ENCODE results near the gene DUOX2.

DNA sequence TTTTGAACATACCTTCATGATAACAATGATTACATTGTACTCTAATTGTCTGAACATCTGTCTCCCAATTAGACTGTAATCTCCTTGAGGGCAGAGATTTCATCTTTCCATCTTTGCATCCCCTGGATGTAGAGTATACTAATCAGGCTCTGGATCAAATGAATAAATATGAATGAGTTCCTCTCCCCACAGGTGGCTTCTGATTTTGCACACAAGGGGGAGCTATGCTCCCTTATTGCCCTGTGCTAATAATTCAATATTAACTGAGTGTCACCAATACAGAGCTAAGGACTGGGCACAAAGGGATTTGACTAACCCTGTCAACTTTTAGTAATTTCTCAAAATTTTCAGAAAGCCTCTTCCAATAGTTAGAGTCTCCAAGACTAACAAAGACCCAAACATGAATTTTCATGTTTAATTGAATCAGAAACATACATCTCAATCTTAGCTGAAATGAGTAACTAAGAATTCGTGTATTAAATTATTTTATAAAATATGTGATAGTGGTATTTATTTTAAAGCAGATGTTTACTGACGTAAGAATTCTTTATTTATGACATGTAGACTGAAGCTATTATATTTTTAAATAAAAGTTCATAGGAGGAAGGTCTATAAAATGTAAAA is 12.7 kb upstream of the DUOX2 start:
- TF ChIP-seq POLR2A (IDR thresholded peaks at IDR 0.05), result no peak
- TF ChIP-seq, protein P1, sequence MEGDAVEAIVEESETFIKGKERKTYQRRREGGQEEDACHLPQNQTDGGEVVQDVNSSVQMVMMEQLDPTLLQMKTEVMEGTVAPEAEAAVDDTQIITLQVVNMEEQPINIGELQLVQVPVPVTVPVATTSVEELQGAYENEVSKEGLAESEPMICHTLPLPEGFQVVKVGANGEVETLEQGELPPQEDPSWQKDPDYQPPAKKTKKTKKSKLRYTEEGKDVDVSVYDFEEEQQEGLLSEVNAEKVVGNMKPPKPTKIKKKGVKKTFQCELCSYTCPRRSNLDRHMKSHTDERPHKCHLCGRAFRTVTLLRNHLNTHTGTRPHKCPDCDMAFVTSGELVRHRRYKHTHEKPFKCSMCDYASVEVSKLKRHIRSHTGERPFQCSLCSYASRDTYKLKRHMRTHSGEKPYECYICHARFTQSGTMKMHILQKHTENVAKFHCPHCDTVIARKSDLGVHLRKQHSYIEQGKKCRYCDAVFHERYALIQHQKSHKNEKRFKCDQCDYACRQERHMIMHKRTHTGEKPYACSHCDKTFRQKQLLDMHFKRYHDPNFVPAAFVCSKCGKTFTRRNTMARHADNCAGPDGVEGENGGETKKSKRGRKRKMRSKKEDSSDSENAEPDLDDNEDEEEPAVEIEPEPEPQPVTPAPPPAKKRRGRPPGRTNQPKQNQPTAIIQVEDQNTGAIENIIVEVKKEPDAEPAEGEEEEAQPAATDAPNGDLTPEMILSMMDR (IDR thresholded peaks at IDR 0.05), result peak; percentile 34 to 65 (median 54)
